Activated CD8-positive, alpha-beta T cell treated with anti-CD3 and anti-CD28 coated beads, Interleukin-2, amount 10 ng/mL, durations not matched to agents 7 days and 5 days (primary cell): ENCODE measurements around the gene ACO1. TPM values are rescaled to one million over a fixed set of nuclear protein-coding genes. Genes with fewer than 3 reads are reported as not detected.

Source experiments
- ATAC-seq: fragments of 150-1000 bp; cut with Tn5 transposase; one replicate; pipeline ENCODE4 v1.10.0; 2021; ENCODE audit warnings: moderate library complexity
- CTCF ChIA-PET: fragments of 350-600 bp; sonication (Branson Sonifier 250); formaldehyde crosslinking; loops from one replicate; lab custom pipeline; 2021; ENCODE audit warnings: antibody characterized with exemption; lab: Charles Lee
- POLR2A ChIA-PET: fragments of 350-600 bp; sonication (Branson Sonifier 250); formaldehyde crosslinking; loops from one replicate; lab custom pipeline; 2021; ENCODE audit warnings: antibody characterized with exemption; lab: Charles Lee
- DNase-seq: peaks from one replicate; pipeline ENCODE4 v3.0.0-alpha.2; 2020
- H3K27ac Mint-ChIP-seq: one replicate; pipeline ENCODE4 v1.8.0; 2021; ENCODE audit warnings: mild to moderate bottlenecking, mixed read lengths
- H3K27me3 Mint-ChIP-seq: one replicate; pipeline ENCODE4 v1.8.0; 2021; ENCODE audit warnings: low read depth, mixed read lengths
- H3K36me3 Mint-ChIP-seq: one replicate; pipeline ENCODE4 v1.8.0; 2021; ENCODE audit warnings: low read depth, mixed read lengths
- H3K4me1 Mint-ChIP-seq: one replicate; pipeline ENCODE4 v1.8.0; 2021; ENCODE audit warnings: low read depth, mixed read lengths
- H3K4me3 Mint-ChIP-seq: one replicate; pipeline ENCODE4 v1.8.0; 2021; ENCODE audit warnings: mild to moderate bottlenecking, mixed read lengths
- H3K9me3 Mint-ChIP-seq: one replicate; pipeline ENCODE4 v1.8.0; 2022; ENCODE audit warnings: mixed read lengths; ENCODE audit not compliant: insufficient read depth
- total RNA-seq, 2 experiments: library from RNA; stranded (reverse); gene quantifications; one replicate each; pipeline ENCODE4 v1.2.3, GENCODE V29; 2021

Gene ACO1
- total RNA-seq, 2 experiments from 2014 or later: 8.6 to 8.8 TPM

DNA sequence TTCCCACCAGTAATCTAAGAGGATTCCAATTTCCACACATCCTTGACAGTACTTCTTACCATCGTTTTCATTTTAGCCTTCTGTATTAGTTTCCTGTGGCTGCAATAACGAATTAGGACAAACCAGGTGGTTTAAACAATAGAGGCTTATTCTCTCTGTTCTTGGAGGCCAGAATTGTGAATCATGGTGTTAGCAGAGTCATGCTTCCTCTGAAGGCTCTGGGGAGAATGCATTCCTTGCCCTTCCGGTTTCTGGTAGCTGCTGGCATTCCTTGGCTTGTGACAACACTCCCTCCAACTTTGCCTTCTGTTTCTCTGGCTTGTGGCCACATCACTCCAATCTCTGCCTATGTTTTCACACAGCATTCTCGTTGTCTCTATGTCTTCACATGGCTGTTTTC is 118.0 kb downstream of the ACO1 start:
- CTCF ChIA-PET: interaction anchor here (1.4 kb wide), 1 partner anchor 124 kb away, joined by 3 read pairs; no protein-coding TSS in a partner anchor
- ATAC-seq (no peak), DNase-seq (no peak)
- Mint-ChIP-seq H3K36me3 (peaks cover 39% of the 10 kb centered on the region), H3K9me3 (no peaks in the 10 kb centered on the region), H3K4me1 (peaks cover 5% of the 10 kb centered on the region), H3K27me3 (no peaks in the 10 kb centered on the region), H3K27ac (no peak overlapping the region), H3K4me3 (no peak overlapping the region)
- POLR2A ChIA-PET: interaction anchor here (1.0 kb wide), 1 partner anchor 118 kb away, joined by 3 read pairs; no protein-coding TSS in a partner anchor

DNA sequence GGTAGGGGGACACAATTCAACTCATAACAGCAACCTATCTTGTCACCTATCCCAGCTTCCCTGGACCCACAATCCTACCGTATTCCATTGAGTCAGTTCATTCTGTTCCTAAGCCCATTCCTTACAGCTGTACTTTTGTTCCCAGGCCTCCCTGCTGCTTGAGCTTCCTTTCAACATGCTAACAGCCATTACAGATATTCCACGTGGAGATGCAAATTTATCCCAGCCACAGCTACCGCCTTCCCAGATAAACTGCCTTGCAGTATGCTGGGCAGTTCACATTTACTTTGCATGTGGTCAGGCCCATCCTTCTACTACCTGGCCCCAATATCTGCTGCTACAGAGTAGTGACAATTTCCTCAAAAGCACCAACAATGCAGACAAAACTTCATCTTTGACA is 118.6 kb downstream of the ACO1 start:
- Mint-ChIP-seq H3K27ac (no peak overlapping the region), H3K4me3 (no peak overlapping the region), H3K27me3 (no peaks in the 10 kb centered on the region), H3K36me3 (peaks cover 37% of the 10 kb centered on the region), H3K9me3 (no peaks in the 10 kb centered on the region), H3K4me1 (peaks cover 4% of the 10 kb centered on the region)
- no peak for DNase-seq
- ChIA-PET POLR2A (interaction anchor here (1.0 kb wide), 1 partner anchor 118 kb away, joined by 3 read pairs; no protein-coding TSS in a partner anchor), CTCF (interaction anchor here (1.1 to 1.4 kb wide), 2 partner anchors 31 to 124 kb away, joined by 3 read pairs; no protein-coding TSS in a partner anchor)
- ATAC-seq: no peak

Other genes starting within 250 kb of the ACO1 start
- 10 to 100 TPM; 19.2 to 19.6 TPM for gene RIGI, start 141.6 kb downstream of the ACO1 start, total RNA-seq
- gene SMIM27, start 167.7 kb downstream of the ACO1 start, total RNA-seq: 10 to 100 TPM; 15.6 to 17.1 TPM
- 10 to 100 TPM; 11.9 to 12.0 TPM for gene TOPORS, start 167.9 kb downstream of the ACO1 start, total RNA-seq
- 10 to 100 TPM; 47.5 to 57.7 TPM for gene NDUFB6, start 188.5 kb downstream of the ACO1 start, total RNA-seq